GM12878 (cell line): Measurements from ENCODE around the gene N4BP2. TPM values are rescaled to one million over a fixed set of nuclear protein-coding genes. Genes with fewer than 3 reads are reported as not detected.
A peak's percentile ranks its signal among the peaks of the same experiment; 100 is the strongest.

Experiments used
- ASH2L ChIP-seq: fragments of 300-600, 200-600 bp; sonication (generic); IDR thresholded peaks from 2 replicates; pipeline ENCODE4 v1.6.1; 2017; ENCODE audit warnings: low read depth, mild to moderate bottlenecking, borderline replicate concordance
- CBFB ChIP-seq: IDR thresholded peaks from 2 replicates; pipeline ENCODE4 v1.6.1; 2016; ENCODE audit warnings: antibody characterized with exemption, low read depth
- E4F1 ChIP-seq: fragments of 450-650 bp; IDR thresholded peaks from 2 replicates; pipeline ENCODE4 v1.6.1; 2018; ENCODE audit warnings: borderline replicate concordance, mild to moderate bottlenecking; ENCODE audit not compliant: partially characterized antibody
- IKZF2 ChIP-seq, 2 experiments: fragments of 450-650 bp; IDR thresholded peaks; 2 replicates each; pipeline ENCODE4 v1.6.1; 2017; ENCODE audit warnings: mild to moderate bottlenecking in 2 of 2, moderate library complexity in 2 of 2
- JUND ChIP-seq: IDR thresholded peaks from 2 replicates; pipeline ENCODE4 v1.6.1; 2012; ENCODE audit warnings: low read depth, mild to moderate bottlenecking, low read length, improper control_type of control experiment, moderate library complexity
- MXI1 ChIP-seq: fragments of 150-350 bp; IDR thresholded peaks from 2 replicates; pipeline ENCODE4 v1.6.1; 2011; ENCODE audit warnings: low read depth, mild to moderate bottlenecking, inconsistent platforms, low read length, improper control_type of control experiment
- POLR2A ChIP-seq: IDR thresholded peaks from 2 replicates; pipeline ENCODE4 v1.6.1; 2011; ENCODE audit warnings: low read depth, mild to moderate bottlenecking, low read length
- POLR2AphosphoS2 ChIP-seq: IDR thresholded peaks from 2 replicates; pipeline ENCODE4 v1.6.1; 2011; ENCODE audit warnings: low read depth, mild to moderate bottlenecking, low read length, improper control_type of control experiment, moderate library complexity
- RAD21 ChIP-seq: IDR thresholded peaks from 2 replicates; pipeline ENCODE4 v1.6.1; 2011; ENCODE audit warnings: mild to moderate bottlenecking, low read depth, low read length, moderate library complexity; ENCODE audit not compliant: insufficient read depth
- SMAD5 ChIP-seq: IDR thresholded peaks from 2 replicates; pipeline ENCODE4 v1.6.1; 2016; ENCODE audit warnings: antibody characterized with exemption, low read depth
- SREBF1 ChIP-seq: IDR thresholded peaks from 2 replicates; pipeline ENCODE4 v1.6.1; 2012; ENCODE audit warnings: mild to moderate bottlenecking, low read length
- STAT3 ChIP-seq: IDR thresholded peaks from 2 replicates; pipeline ENCODE4 v1.6.1; 2011; ENCODE audit warnings: low read depth, low read length, improper control_type of control experiment
- ZNF687 ChIP-seq: fragments of 450-650 bp; IDR thresholded peaks from 2 replicates; pipeline ENCODE4 v1.6.1; 2017; ENCODE audit warnings: mild to moderate bottlenecking, moderate library complexity
- polyA plus RNA-seq, 11 experiments: library from polyadenylated mRNA; depleted of rRNA in 4 of 11; unstranded in 6 of 11; stranded (reverse) in 5 of 11; fragments of >200 nt; fragmentation: Nextera tagmentation in 4 of 11; fragmentation: Illumina TruSeq in 1 of 11; extraction: Ambion mirVana in 4 of 11; extraction: Trizol in 1 of 11; gene quantifications; 1 replicate in 1 of 11; 2 replicates in 10 of 11; pipeline versions ENCODE4 v1.2.1 to v1.2.3, GENCODE V29; 2011 to 2016; ENCODE audit warnings: inconsistent platforms in 2 of 11, missing spikeins in 2 of 11, low read depth in 1 of 11
- total RNA-seq, 4 experiments: library from RNA; depleted of rRNA in 3 of 4; stranded (reverse); fragments of >200 nt in 3 of 4; fragmentation: Illumina TruSeq in 1 of 4; extraction: Trizol in 1 of 4; gene quantifications; 2 replicates each; pipeline versions ENCODE4 v1.2.1 to v1.2.3, GENCODE V29; 2013 to 2021
- TF ChIP-seq, protein P1 (sequence below): fragments of 450-650 bp; IDR thresholded peaks from 2 replicates; pipeline ENCODE4 v1.6.1; 2017; ENCODE audit warnings: mild to moderate bottlenecking, moderate library complexity

Gene N4BP2
- total and polyA plus RNA-seq, 10 of the 15 experiments (the other 5 are each of a cell fraction or from before 2014, with no cell fraction given), result 2.3 to 18.7 (median 10.0) TPM

DNA sequence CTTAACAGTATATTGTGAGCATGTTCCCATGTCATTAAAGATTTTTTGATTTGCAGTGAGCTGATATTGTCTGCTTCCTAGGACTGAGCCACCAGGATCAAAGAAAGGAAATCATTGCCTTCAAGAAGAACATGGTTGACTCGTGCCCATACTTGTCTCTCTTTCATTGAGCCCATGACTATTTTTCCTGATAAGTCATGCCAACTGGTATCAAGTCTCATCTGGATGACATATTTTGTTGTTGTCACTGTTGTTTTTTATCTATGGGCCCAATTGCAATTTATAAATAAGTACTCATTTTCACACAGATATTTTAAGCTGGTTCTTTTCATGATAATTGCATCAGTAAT, 130.0 kb downstream of the N4BP2 start (continued):
- TF ChIP-seq SMAD5 (no peak), ZNF687 (0 out of 2 replicates have a peak, but pooled peaks have one; percentile 6), E4F1 (no peak), POLR2AphosphoS2 (no peak), STAT3 (no peak), IKZF2 (IDR thresholded peaks at IDR 0.05) (no peak), CBFB (no peak), RAD21 (no peak), MXI1 (no peak), SREBF1 (no peak), ASH2L (no peak), POLR2A (0 out of 2 replicates have a peak, but pooled peaks have one; percentile 11), JUND (no peak)
- TF ChIP-seq, protein P1, sequence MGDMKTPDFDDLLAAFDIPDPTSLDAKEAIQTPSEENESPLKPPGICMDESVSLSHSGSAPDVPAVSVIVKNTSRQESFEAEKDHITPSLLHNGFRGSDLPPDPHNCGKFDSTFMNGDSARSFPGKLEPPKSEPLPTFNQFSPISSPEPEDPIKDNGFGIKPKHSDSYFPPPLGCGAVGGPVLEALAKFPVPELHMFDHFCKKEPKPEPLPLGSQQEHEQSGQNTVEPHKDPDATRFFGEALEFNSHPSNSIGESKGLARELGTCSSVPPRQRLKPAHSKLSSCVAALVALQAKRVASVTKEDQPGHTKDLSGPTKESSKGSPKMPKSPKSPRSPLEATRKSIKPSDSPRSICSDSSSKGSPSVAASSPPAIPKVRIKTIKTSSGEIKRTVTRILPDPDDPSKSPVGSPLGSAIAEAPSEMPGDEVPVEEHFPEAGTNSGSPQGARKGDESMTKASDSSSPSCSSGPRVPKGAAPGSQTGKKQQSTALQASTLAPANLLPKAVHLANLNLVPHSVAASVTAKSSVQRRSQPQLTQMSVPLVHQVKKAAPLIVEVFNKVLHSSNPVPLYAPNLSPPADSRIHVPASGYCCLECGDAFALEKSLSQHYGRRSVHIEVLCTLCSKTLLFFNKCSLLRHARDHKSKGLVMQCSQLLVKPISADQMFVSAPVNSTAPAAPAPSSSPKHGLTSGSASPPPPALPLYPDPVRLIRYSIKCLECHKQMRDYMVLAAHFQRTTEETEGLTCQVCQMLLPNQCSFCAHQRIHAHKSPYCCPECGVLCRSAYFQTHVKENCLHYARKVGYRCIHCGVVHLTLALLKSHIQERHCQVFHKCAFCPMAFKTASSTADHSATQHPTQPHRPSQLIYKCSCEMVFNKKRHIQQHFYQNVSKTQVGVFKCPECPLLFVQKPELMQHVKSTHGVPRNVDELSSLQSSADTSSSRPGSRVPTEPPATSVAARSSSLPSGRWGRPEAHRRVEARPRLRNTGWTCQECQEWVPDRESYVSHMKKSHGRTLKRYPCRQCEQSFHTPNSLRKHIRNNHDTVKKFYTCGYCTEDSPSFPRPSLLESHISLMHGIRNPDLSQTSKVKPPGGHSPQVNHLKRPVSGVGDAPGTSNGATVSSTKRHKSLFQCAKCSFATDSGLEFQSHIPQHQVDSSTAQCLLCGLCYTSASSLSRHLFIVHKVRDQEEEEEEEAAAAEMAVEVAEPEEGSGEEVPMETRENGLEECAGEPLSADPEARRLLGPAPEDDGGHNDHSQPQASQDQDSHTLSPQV, result peak; percentile 63; the same call in 1 of the 2 replicates
